NT2/D1 (cell line): Measurements from ENCODE around the gene TMEM11.

Experiments
- DNase-seq: peaks from one replicate; pipeline ENCODE4 v3.0.0-alpha.2; 2011; ENCODE audit warnings: low read depth, low spot score
- H3K27me3 ChIP-seq: 2 replicates; pipeline ENCODE4 v1.6.0; 2011; ENCODE audit warnings: mild to moderate bottlenecking; ENCODE audit not compliant: insufficient read length, insufficient read depth
- H3K36me3 ChIP-seq: 2 replicates; pipeline ENCODE4 v1.6.1; 2011; ENCODE audit warnings: mild to moderate bottlenecking, low read length, mixed read lengths; ENCODE audit not compliant: insufficient read depth, insufficient read length
- H3K4me1 ChIP-seq: 2 replicates; pipeline ENCODE4 v1.5.1; 2011; ENCODE audit not compliant: insufficient read depth, insufficient read length
- H3K4me3 ChIP-seq: 2 replicates; pipeline ENCODE4 v1.5.1; 2011; ENCODE audit warnings: low read depth; ENCODE audit not compliant: insufficient read length
- H3K9ac ChIP-seq: 2 replicates; pipeline ENCODE4 v1.6.0; 2011; ENCODE audit warnings: low read depth; ENCODE audit not compliant: insufficient read length
- H3K9me3 ChIP-seq: 2 replicates; pipeline ENCODE4 v1.5.1; 2011; ENCODE audit warnings: mild to moderate bottlenecking, low read length; ENCODE audit not compliant: insufficient read depth
- SUZ12 ChIP-seq: IDR thresholded peaks from 2 replicates; pipeline ENCODE4 v1.6.1; 2011; ENCODE audit not compliant: insufficient read length, insufficient read depth; ENCODE audit errors: extremely low read depth
- YY1 ChIP-seq: IDR thresholded peaks from 2 replicates; pipeline ENCODE4 v1.6.1; 2011; ENCODE audit not compliant: insufficient read length, insufficient read depth
- ZNF274 ChIP-seq: IDR thresholded peaks from 2 replicates; pipeline ENCODE4 v1.6.1; 2011; ENCODE audit warnings: mild to moderate bottlenecking, low read depth, low read length

The TMEM11 gene

DNA sequence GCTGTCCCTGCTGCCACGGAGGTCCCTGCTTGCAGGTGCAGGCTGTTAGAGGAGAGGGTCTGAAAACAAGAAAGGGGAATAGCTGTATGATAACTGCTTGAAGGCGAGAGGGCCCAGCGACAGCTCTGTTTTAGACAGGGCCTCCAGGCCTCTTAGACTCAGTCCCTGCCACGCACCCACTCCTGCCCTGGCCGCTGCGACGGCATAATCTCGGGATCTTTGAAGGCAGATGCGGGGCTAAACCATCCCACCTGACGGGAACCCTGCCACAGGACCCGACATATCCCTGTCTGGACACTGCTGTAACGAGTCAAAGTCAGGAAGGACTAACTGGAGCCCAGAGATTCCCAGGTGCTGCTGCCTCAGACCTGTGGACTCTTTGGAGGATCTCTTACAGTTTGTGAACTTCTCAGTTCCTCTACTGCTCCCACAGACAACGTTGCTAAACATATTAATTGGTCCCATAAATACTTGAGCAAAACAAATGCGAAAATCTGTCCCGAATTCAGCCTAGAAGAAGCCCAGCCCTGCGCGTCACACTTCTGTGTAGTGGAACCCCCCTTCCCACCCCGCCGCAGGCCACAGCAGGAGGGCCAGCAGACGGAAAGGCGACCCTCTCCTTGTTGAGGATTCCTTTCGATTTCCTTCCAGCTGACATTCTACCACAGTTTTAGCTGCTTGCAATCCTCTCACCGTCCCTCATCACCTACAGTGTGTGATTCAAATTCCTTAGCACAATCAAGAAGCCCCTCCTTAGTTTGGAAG is 998 bp upstream of the TMEM11 start:
- H3K4me1 ChIP-seq, result peaks cover 11% of the 10 kb centered on the region
- TF ChIP-seq ZNF274, result no peak
- no peak for TF ChIP-seq SUZ12
- TF ChIP-seq YY1, result no peak
- no peaks in the 10 kb centered on the region for H3K9me3 ChIP-seq
- no peaks in the 10 kb centered on the region for H3K27me3 ChIP-seq
- H3K36me3 ChIP-seq, result peaks cover 26% of the 10 kb centered on the region
- peak overlapping the region; percentile 91 for H3K4me3 ChIP-seq
- H3K9ac ChIP-seq, result peak overlapping the region; percentile 99
- no peak for DNase-seq

DNA sequence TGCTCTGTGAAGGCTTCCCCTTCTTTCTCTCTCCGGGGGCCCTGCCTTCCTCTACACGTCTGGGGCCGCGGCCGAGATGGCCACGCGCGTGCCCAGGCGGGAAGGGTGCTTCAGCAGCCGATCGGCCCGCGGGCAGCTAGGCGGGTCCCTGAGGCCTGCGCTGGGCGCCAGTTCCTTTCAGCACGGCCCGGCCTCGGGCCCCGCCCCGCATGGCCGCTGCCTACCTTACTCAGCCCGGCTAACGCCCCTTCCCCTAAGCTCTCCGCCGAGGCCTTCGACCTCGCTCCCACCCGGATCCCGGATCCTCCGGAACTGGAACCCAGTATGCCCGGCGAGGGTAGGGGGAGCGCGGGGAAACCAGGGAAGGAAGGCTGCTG is 335 bp downstream of the TMEM11 start:
- H3K9me3 ChIP-seq, result no peaks in the 10 kb centered on the region
- no peak for TF ChIP-seq SUZ12
- no peak for TF ChIP-seq ZNF274
- TF ChIP-seq YY1, result no peak
- H3K9ac ChIP-seq, result peak overlapping the region; percentile 99
- H3K27me3 ChIP-seq, result no peaks in the 10 kb centered on the region
- H3K4me3 ChIP-seq, result peak overlapping the region; percentile 91
- DNase-seq, result no peak
- H3K36me3 ChIP-seq, result peaks cover 38% of the 10 kb centered on the region
- peaks cover 11% of the 10 kb centered on the region for H3K4me1 ChIP-seq

DNA sequence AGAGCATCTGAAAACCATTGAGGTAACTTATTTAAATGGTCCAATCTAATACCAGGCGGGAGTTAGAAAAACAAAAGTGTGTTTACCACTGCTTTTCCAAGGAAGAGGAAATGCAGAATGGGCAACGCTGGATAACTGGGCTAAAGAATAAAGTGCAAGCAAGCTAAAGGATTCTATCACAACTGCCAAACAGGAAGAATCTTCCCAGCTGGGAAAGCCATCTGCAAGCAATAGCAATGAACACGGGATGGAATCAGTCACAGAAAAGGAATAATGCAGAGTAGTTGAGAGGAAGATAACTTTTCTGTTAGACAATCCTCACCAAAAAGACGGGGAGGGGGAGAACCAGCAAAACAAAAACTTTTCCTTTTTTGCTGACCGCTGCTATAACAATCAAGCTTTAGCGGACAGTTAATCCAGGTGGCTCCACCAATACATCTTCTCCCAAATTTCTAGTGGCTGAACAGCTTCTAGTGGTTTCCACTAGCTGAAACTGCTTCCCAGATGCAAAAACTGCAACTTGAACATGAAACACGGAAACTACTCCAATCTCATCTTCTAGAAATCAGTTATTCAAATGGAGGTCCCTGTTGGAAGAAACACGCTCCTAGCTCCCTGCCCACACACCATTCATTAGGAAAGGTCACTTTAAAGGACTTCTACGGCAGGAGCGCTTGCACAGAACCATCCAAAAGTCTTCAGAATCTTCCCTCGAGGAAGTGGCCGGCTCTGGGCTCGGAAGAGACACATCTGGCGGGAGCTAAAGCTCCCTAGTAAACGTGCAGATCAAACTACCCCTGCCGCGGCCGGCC is 929 bp downstream of the TMEM11 start:
- TF ChIP-seq YY1 (no peak), ZNF274 (no peak), SUZ12 (no peak)
- peak overlapping the region; percentile 99 for H3K9ac ChIP-seq
- no peaks in the 10 kb centered on the region for H3K27me3 ChIP-seq
- no peak for DNase-seq
- H3K4me3 ChIP-seq, result peak overlapping the region; percentile 91
- peaks cover 41% of the 10 kb centered on the region for H3K36me3 ChIP-seq
- peaks cover 11% of the 10 kb centered on the region for H3K4me1 ChIP-seq
- H3K9me3 ChIP-seq, result no peaks in the 10 kb centered on the region

DNA sequence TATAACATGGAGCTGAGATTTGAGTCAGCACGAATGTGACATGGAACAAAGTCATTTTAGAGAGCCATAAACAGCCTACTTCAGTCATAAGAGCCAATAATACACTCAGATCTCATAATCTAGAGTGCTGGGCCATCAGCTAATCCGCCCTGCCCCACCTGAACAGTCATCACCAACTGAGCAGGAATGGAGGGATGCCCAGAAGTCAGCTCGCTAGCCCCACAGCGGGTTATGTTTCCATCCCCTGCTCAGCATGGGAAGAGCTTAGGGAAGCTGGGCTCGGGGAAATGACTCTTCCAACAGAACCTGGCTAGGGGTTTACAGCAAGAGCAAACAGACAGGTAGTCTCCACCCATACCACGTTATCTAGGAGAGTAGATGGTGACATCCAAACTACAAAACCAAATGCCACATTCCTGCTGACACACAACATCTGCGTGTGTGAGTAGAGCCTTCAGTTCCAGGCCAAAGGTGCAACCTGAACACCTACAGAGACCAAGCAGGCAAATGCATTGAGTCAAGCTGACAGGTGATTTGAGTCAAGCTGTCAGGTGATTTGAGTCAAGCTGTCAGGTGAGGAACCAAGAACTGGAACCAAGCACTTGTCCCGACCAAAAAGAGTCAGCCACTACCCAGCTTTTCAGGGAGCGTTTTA is 2.0 kb downstream of the TMEM11 start:
- Histone ChIP-seq H3K9me3 (no peaks in the 10 kb centered on the region), H3K36me3 (peaks cover 42% of the 10 kb centered on the region), H3K27me3 (no peaks in the 10 kb centered on the region), H3K4me3 (no peak overlapping the region), H3K9ac (peak overlapping the region; percentile 50), H3K4me1 (peaks cover 11% of the 10 kb centered on the region)
- TF ChIP-seq SUZ12 (no peak), YY1 (no peak), ZNF274 (no peak)
- DNase-seq, result no peak

DNA sequence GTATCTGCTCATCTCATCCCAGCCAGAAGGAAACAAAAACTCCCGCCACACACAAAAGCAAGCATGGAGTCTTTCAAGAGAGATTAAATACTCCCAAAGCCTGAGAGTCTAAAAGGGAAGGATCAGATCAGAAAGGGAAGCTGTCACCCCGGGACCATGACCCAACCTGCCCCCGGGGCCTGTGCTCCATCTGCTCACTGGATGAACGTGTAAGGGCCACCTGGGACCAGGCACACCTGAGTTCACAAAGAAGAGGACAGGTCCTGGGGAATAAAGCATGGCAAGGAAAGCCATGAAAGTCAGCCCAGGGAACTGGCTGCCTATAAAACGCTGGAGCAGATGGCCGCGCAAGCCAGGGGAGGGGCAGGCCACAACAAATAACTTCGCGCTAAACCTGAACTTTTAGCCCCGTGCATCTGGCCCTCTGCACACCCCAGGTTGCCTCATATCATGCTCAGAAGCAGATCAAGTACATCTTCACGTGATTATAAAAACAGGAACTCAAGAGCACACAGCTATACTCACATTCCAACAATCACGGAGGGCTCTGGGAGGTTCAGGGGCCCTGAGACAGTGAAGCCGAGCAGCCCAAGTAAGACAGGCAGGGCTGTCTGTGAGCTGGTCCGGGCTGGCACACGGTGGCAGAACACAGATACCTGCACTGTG is 3.4 kb downstream of the TMEM11 start:
- Histone ChIP-seq H3K9me3 (no peaks in the 10 kb centered on the region), H3K9ac (no peak overlapping the region), H3K4me3 (no peak overlapping the region), H3K36me3 (peaks cover 48% of the 10 kb centered on the region), H3K27me3 (no peaks in the 10 kb centered on the region), H3K4me1 (peaks cover 9% of the 10 kb centered on the region)
- no peak for DNase-seq
- TF ChIP-seq YY1 (no peak), ZNF274 (no peak), SUZ12 (no peak)

DNA sequence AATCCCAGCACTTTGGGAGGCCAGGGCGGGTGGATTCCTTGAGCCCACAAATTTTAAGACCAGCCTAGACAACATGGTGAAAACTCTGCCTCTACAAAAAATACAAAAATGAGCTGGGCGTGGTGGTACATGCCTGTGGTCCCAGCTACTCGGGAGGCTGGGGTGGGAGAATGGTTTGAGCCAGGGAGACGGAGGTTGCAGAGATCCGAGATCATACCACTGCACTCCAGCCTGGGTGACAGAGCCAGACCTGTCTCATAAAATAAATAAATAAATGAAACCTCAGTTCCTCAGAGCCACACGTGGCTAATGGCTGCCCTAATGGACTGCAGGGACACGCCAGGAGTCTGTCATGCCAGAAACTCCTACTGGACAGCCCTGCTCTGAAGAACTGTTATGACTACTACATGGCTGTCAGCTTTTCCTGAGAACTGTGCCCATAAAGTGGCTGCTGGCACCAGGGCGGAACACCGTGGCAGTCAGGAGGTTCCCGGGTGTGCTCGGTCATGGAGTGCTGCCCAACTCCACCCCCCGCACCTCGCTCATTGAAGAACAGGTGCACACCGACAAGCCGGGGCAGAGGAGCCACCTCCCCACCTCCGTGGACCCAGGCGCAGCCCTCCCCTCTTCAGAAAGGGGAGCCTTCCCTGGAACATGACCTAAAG is 4.3 kb downstream of the TMEM11 start:
- Histone ChIP-seq H3K4me3 (no peak overlapping the region), H3K36me3 (peaks cover 52% of the 10 kb centered on the region), H3K9ac (no peak overlapping the region), H3K4me1 (peaks cover 12% of the 10 kb centered on the region), H3K27me3 (no peaks in the 10 kb centered on the region), H3K9me3 (no peaks in the 10 kb centered on the region)
- no peak for TF ChIP-seq ZNF274
- no peak for TF ChIP-seq SUZ12
- no peak for TF ChIP-seq YY1
- DNase-seq, result no peak

DNA sequence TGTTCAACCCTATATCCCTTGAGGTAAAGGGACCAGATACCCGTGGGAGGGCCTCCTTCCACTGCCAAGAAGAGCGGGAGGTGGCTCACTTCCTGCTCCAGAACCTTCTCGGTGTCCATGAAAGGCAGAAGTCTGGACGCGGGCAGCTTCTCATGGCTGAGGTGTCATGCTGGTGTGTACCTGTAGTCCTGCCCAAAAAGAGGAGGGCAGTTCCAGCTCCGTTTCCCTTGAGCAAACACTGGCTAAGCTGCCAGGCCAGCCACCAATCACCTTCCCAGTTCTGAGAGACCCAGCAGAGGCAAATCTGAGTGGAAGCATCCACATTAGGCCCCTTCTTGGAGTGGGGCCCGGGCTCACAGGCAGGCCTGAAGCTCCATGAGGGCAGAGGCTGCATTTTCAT is 5.6 kb downstream of the TMEM11 start:
- no peak for DNase-seq
- Histone ChIP-seq H3K9ac (no peak overlapping the region), H3K27me3 (no peaks in the 10 kb centered on the region), H3K4me3 (no peak overlapping the region), H3K4me1 (peaks cover 12% of the 10 kb centered on the region), H3K36me3 (peaks cover 52% of the 10 kb centered on the region), H3K9me3 (no peaks in the 10 kb centered on the region)
- TF ChIP-seq SUZ12 (no peak), ZNF274 (no peak), YY1 (no peak)
